ENCODE data around the gene MEF2A.

The MEF2A gene

GRCh38 chr15:99709243-99709986, 143.6 kb downstream of the MEF2A start:
- no peak overlapping the region for H3K4me3 ChIP-seq (ENCODE audit: control insufficient read depth, low read depth, low read length)
- TF ChIP-seq, protein P1, sequence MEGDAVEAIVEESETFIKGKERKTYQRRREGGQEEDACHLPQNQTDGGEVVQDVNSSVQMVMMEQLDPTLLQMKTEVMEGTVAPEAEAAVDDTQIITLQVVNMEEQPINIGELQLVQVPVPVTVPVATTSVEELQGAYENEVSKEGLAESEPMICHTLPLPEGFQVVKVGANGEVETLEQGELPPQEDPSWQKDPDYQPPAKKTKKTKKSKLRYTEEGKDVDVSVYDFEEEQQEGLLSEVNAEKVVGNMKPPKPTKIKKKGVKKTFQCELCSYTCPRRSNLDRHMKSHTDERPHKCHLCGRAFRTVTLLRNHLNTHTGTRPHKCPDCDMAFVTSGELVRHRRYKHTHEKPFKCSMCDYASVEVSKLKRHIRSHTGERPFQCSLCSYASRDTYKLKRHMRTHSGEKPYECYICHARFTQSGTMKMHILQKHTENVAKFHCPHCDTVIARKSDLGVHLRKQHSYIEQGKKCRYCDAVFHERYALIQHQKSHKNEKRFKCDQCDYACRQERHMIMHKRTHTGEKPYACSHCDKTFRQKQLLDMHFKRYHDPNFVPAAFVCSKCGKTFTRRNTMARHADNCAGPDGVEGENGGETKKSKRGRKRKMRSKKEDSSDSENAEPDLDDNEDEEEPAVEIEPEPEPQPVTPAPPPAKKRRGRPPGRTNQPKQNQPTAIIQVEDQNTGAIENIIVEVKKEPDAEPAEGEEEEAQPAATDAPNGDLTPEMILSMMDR (IDR thresholded peaks at IDR 0.05; ENCODE audit: control insufficient read depth, insufficient read depth, low read depth, low read length, missing control alignments): no peak
- DNase-seq (ENCODE audit: low read depth): no peak

- no peak overlapping the region for H3K4me3 ChIP-seq (ENCODE audit: control insufficient read depth, low read depth, low read length)
- no peak for DNase-seq (ENCODE audit: low read depth)
- TF ChIP-seq, protein P1 (IDR thresholded peaks at IDR 0.05; ENCODE audit: control insufficient read depth, insufficient read depth, low read depth, low read length, missing control alignments): no peak
These were observed 145.8 kb downstream of the MEF2A start for GRCh38 chr15:99711625-99712024.

DNA sequence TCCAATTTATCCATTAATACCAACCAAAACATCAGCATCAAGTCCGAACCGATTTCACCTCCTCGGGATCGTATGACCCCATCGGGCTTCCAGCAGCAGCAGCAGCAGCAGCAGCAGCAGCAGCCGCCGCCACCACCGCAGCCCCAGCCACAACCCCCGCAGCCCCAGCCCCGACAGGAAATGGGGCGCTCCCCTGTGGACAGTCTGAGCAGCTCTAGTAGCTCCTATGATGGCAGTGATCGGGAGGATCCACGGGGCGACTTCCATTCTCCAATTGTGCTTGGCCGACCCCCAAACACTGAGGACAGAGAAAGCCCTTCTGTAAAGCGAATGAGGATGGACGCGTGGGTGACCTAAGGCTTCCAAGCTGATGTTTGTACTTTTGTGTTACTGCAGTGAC, 146.6 kb downstream of the MEF2A start:
- DNase-seq (ENCODE audit: low read depth): no peak
- TF ChIP-seq, protein P1 (IDR thresholded peaks at IDR 0.05; ENCODE audit: control insufficient read depth, insufficient read depth, low read depth, low read length, missing control alignments): no peak

DNA sequence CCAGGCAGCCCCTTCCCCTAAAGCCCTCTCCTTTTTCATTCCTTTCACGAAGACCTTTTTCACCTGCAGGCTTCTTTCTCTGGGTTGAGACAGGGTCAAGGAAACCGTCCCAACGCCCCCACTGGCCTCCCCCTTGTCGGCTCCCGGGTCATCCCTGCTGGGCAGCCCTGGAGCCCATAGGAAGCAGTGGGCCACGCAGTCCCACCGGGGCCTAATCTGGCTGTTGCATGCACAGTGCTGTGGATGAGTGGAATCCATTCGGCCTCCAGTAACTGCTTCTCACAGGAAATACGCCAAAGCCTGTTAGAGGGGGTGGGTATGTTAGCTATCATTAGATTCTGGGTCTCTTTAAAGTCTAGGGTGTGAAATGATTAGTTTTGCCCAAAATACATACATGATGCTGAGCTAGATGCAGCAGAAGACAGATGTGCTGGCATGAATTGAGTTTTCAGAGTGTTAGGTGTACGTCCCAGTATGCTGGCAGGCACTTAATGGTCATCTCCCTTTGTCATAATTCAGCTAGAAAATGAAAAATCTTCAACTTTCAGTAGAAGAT, 150.8 kb downstream of the MEF2A start:
- no peak overlapping the region for H3K4me3 ChIP-seq (ENCODE audit: control insufficient read depth, low read depth, low read length)
- no peak for DNase-seq (ENCODE audit: low read depth)

More for the DNA sequence above, 146.6 kb downstream of the MEF2A start:
- no peak overlapping the region for H3K4me3 ChIP-seq (ENCODE audit: control insufficient read depth, low read depth, low read length)

GRCh38 chr15:99717161-99718009, 151.6 kb downstream of the MEF2A start:
- no peak overlapping the region for H3K4me3 ChIP-seq (ENCODE audit: control insufficient read depth, low read depth, low read length)
- DNase-seq (ENCODE audit: low read depth): no peak
- TF ChIP-seq, protein P1 (IDR thresholded peaks at IDR 0.05; ENCODE audit: control insufficient read depth, insufficient read depth, low read depth, low read length, missing control alignments): no peak

More for the DNA sequence above, 150.8 kb downstream of the MEF2A start:
- TF ChIP-seq, protein P1 (IDR thresholded peaks at IDR 0.05; ENCODE audit: control insufficient read depth, insufficient read depth, low read depth, low read length, missing control alignments): no peak

- DNase-seq (ENCODE audit: low read depth): no peak
- TF ChIP-seq, protein P1 (IDR thresholded peaks at IDR 0.05; ENCODE audit: control insufficient read depth, insufficient read depth, low read depth, low read length, missing control alignments): no peak
- H3K4me3 ChIP-seq (ENCODE audit: control insufficient read depth, low read depth, low read length): no peak overlapping the region
These were observed 152.6 kb downstream of the MEF2A start for GRCh38 chr15:99718421-99718820.

All from AG09309 (cell line).